Stomach (tissue), 4 donors: Measurements from ENCODE around the gene KCNJ14.

Experiments
- EP300 ChIP-seq: sonication (generic); formaldehyde crosslinking; IDR thresholded peaks from one replicate; pipeline ENCODE4 v1.6.1; 2017; ENCODE audit warnings: antibody characterized with exemption
- POLR2A ChIP-seq, 4 donors: fragments of 450-650 bp; IDR thresholded peaks; one replicate each; pipeline ENCODE4 v1.6.1; 2016; ENCODE audit warnings: antibody characterized with exemption in 4 of 4, control low read depth in 2 of 4, mild to moderate bottlenecking in 1 of 4, moderate library complexity in 1 of 4
- POLR2AphosphoS5 ChIP-seq, 3 donors: sonication (generic); formaldehyde crosslinking; IDR thresholded peaks; one replicate each; pipeline ENCODE4 v1.6.1; 2016; ENCODE audit warnings: antibody characterized with exemption in 3 of 3
- TF ChIP-seq, protein P1 (sequence below), 7 experiments: fragments of 450-650 bp in 4 of 7; fragments of 200-600 bp in 3 of 7; sonication (generic) in 3 of 7; IDR thresholded peaks; one replicate each; pipeline ENCODE4 v1.5.1; 2016 to 2019; ENCODE audit warnings: antibody characterized with exemption in 7 of 7, control low read depth in 2 of 7, mild to moderate bottlenecking in 1 of 7

- TF ChIP-seq POLR2AphosphoS5 (IDR thresholded peaks at IDR 0.05): no peak
- TF ChIP-seq, protein P1, sequence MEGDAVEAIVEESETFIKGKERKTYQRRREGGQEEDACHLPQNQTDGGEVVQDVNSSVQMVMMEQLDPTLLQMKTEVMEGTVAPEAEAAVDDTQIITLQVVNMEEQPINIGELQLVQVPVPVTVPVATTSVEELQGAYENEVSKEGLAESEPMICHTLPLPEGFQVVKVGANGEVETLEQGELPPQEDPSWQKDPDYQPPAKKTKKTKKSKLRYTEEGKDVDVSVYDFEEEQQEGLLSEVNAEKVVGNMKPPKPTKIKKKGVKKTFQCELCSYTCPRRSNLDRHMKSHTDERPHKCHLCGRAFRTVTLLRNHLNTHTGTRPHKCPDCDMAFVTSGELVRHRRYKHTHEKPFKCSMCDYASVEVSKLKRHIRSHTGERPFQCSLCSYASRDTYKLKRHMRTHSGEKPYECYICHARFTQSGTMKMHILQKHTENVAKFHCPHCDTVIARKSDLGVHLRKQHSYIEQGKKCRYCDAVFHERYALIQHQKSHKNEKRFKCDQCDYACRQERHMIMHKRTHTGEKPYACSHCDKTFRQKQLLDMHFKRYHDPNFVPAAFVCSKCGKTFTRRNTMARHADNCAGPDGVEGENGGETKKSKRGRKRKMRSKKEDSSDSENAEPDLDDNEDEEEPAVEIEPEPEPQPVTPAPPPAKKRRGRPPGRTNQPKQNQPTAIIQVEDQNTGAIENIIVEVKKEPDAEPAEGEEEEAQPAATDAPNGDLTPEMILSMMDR (IDR thresholded peaks at IDR 0.05): no peak
- no peak for TF ChIP-seq POLR2A (IDR thresholded peaks at IDR 0.05)
- no peak for TF ChIP-seq EP300
Measured at GRCh38 chr19:48483301-48483700, 27.9 kb downstream of the KCNJ14 start.
